ENCODE results near the gene KCNK1. TPM values are rescaled to one million over a fixed set of nuclear protein-coding genes. Genes with fewer than 3 reads are reported as not detected.

The KCNK1 gene
- polyA plus RNA-seq, 1 of the 3 experiments (the other 2 are of a cell fraction) = 10.6 TPM

DNA sequence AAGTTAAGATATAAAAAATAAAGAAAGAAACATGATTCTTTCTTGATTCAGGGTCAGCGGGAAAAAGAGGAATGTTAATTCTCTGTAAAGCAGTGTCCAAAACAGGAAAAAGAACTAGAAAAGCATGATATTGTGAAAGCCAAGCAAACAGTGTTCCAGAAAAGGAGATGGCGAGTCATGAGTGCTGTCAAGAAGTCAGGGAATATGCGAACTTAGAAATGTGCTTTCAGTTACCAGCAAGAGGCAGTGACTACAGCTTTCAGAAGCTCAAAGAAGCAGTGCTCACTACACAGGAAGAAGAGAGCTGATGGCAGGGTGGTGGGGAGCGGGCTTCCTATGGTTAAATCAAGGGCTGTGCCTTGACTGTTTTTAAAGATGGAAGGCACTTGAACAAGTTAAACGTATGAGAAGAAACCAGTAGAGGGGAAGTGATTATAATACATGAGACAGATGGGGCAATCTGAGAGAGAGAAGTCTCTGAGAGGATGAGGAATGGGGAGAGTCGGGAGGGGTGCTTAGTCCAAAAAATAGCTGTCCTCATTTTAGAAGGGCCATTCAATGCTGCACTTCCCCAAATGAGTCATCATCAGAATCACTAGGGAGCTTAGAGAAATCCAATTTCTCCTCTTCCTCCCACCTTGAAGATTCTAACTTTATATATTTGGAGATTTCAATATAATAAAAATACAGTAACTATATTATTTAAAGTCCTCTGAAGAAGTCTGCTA lies 90.4 kb downstream of the KCNK1 start:
- no peaks in the 10 kb centered on the region for H4K20me1 ChIP-seq (ENCODE audit: insufficient read depth)
- H3F3A ChIP-seq (replicated peaks; ENCODE audit: insufficient read depth) = peaks cover 29% of the 10 kb centered on the region
- no peak overlapping the region for H3K9ac ChIP-seq
- POLR2A ChIA-PET = no interaction called here
- TF ChIP-seq, protein P1, sequence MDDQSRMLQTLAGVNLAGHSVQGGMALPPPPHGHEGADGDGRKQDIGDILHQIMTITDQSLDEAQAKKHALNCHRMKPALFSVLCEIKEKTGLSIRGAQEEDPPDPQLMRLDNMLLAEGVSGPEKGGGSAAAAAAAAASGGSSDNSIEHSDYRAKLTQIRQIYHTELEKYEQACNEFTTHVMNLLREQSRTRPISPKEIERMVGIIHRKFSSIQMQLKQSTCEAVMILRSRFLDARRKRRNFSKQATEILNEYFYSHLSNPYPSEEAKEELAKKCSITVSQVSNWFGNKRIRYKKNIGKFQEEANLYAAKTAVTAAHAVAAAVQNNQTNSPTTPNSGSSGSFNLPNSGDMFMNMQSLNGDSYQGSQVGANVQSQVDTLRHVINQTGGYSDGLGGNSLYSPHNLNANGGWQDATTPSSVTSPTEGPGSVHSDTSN (IDR thresholded peaks at IDR 0.05) = 0 out of 2 replicates have a peak, but pooled peaks have one; percentile 24
- TF ChIP-seq GATA2 (CRISPR knock-in tag; IDR thresholded peaks at IDR 0.05) = no peak
- peak; percentile 44; the same call in 1 of the 2 replicates for TF ChIP-seq FOSL2 (IDR thresholded peaks at IDR 0.05; ENCODE audit: borderline replicate concordance, low read depth)
- TF ChIP-seq RCOR1 (IDR thresholded peaks at IDR 0.05; ENCODE audit: low read length) = no peak
- no peak for TF ChIP-seq EZH2phosphoT487 (IDR thresholded peaks at IDR 0.05; ENCODE audit: borderline replicate concordance, low read depth)
- TF ChIP-seq JUND (IDR thresholded peaks at IDR 0.05) = 0 out of 2 replicates have a peak, but pooled peaks have one; percentile 27
- CTCF ChIA-PET = interaction anchor here (0.7 to 1.6 kb wide), 3 partner anchors 71 to 263 kb away, joined by 3 to 6 read pairs (median 3); no protein-coding TSS in a partner anchor
- no peak overlapping the region for H3K4me3 ChIP-seq (ENCODE audit: low read depth in 2 of 2, low read length in 1 of 2)
- H3K9me3 ChIP-seq = no peaks in the 10 kb centered on the region
- H3K36me3 ChIP-seq (replicated peaks in 1 of 2; ENCODE audit: control insufficient read depth in 1 of 2, insufficient read depth in 2 of 2, low read length in 1 of 2) = no peaks in the 10 kb centered on the region
- DNase-seq = no peak
- H3K9me2 ChIP-seq = no peaks in the 10 kb centered on the region
- no peaks in the 10 kb centered on the region for H3K27me3 ChIP-seq (ENCODE audit: insufficient read depth)
- H3K79me2 ChIP-seq (ENCODE audit: insufficient read depth) = no peaks in the 10 kb centered on the region
- 65% methylated on average over 6 of the region's 6 CpGs for WGBS (ENCODE audit: low lambda C conversion rate)
- no peak overlapping the region for H2AFZ ChIP-seq (ENCODE audit: low read depth)
- peak overlapping the region in 1 of 2 experiments; percentile 79; a peak in 1 of 4 replicates for H3K27ac ChIP-seq (ENCODE audit: low read depth in 2 of 2, low read length in 1 of 2)
- H3K4me1 ChIP-seq (ENCODE audit: control insufficient read depth in 1 of 2, insufficient read depth in 2 of 2, low read depth in 1 of 2, low read length in 1 of 2) = peaks cover 21 to 36% of the 10 kb centered on the region in 2 experiments; a peak in 3 of 4 replicates
- peak overlapping the region; percentile 24; the same call in 1 of the 2 replicates for H3K4me2 ChIP-seq

DNA sequence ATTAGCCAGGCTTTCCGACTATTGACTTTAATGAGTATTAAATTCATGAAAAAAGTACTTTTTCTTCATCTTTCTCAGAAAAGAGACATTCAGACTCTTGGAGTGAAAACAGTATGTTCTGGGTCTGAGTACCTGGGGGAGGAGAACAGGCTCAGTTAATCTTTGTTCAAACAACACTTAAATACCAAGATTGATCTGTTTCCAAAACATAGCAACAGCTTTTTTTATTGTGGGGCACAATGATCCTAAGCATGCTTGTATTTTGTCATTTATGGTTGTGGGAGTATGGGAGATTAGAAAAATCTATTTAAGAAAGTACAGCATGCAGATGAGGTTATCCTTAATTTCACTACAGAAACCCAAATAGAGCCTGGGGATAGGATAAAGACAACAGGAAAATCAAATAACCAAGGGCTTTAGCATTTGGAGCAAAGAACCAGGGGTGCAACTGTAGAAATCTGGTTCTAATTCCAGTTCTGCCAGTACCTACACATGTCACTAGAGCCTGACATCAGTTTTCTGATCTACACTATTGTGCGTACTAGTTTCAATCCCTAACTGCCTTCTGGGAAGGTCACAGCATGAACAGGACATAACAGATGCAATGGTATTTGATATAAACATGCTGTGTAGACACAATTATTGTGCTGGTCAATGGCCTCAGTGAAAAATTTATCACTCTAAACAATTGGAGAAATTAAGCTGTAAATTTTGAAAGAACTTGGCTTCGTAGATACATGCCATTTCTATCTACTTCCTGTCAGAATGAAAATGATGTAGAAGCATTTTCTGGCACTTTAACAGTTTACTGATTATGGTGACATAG lies 91.2 kb downstream of the KCNK1 start:
- peak; percentile 39 for DNase-seq
- Histone ChIP-seq H4K20me1 (ENCODE audit: insufficient read depth) (no peaks in the 10 kb centered on the region), H3K27me3 (ENCODE audit: insufficient read depth) (no peaks in the 10 kb centered on the region), H3K36me3 (replicated peaks in 1 of 2; ENCODE audit: control insufficient read depth in 1 of 2, insufficient read depth in 2 of 2, low read length in 1 of 2) (no peaks in the 10 kb centered on the region), H3K4me3 (ENCODE audit: low read depth in 2 of 2, low read length in 1 of 2) (no peak overlapping the region), H3K79me2 (ENCODE audit: insufficient read depth) (no peaks in the 10 kb centered on the region), H3K9ac (no peak overlapping the region), H3F3A (replicated peaks; ENCODE audit: insufficient read depth) (peaks cover 29% of the 10 kb centered on the region), H3K4me2 (no peak overlapping the region), H3K4me1 (ENCODE audit: control insufficient read depth in 1 of 2, insufficient read depth in 2 of 2, low read depth in 1 of 2, low read length in 1 of 2) (peaks cover 21 to 36% of the 10 kb centered on the region in 2 experiments; a peak in 3 of 4 replicates), H2AFZ (ENCODE audit: low read depth) (no peak overlapping the region), H3K9me3 (no peaks in the 10 kb centered on the region), H3K9me2 (no peaks in the 10 kb centered on the region), H3K27ac (ENCODE audit: low read depth in 2 of 2, low read length in 1 of 2) (peak overlapping the region in 1 of 2 experiments; percentile 79; a peak in 2 of 4 replicates)
- ChIA-PET CTCF (interaction anchor here (0.7 to 1.6 kb wide), 5 partner anchors 10 to 264 kb away, joined by 3 to 6 read pairs (median 3); no protein-coding TSS in a partner anchor), POLR2A (no interaction called here)
- 89% methylated on average over 3 of the region's 3 CpGs for WGBS (ENCODE audit: low lambda C conversion rate)
- TF ChIP-seq NRF1 (IDR thresholded peaks at IDR 0.05; ENCODE audit: low read depth, low read length) (no peak), POLR2AphosphoS5 (IDR thresholded peaks at IDR 0.05; ENCODE audit: low read depth, low read length) (no peak), GATA2 (CRISPR knock-in tag; IDR thresholded peaks at IDR 0.05) (peak; percentile 41; the same call in 1 of the 2 replicates), GABPA (IDR thresholded peaks at IDR 0.05; ENCODE audit: low read depth) (no peak), MXI1 (IDR thresholded peaks at IDR 0.05; ENCODE audit: low read depth, low read length) (0 out of 2 replicates have a peak, but pooled peaks have one; percentile 69), TEAD4 (IDR thresholded peaks at IDR 0.05; ENCODE audit: borderline replicate concordance, insufficient read depth) (no peak), EZH2phosphoT487 (IDR thresholded peaks at IDR 0.05; ENCODE audit: borderline replicate concordance, low read depth) (no peak), RXRA (IDR thresholded peaks at IDR 0.05; ENCODE audit: borderline replicate concordance, low read depth) (no peak), TCF12 (IDR thresholded peaks at IDR 0.05) (no peak), FOSL2 (IDR thresholded peaks at IDR 0.05; ENCODE audit: borderline replicate concordance, low read depth) (no peak), YY1 (IDR thresholded peaks at IDR 0.05; ENCODE audit: low read depth) (no peak), RAD21 (IDR thresholded peaks at IDR 0.05; ENCODE audit: low read length) (no peak), RCOR1 (IDR thresholded peaks at IDR 0.05; ENCODE audit: low read length) (peak; percentile 53; the same call in 1 of the 2 replicates), JUND (IDR thresholded peaks at IDR 0.05) (no peak)
- TF ChIP-seq, protein P2, sequence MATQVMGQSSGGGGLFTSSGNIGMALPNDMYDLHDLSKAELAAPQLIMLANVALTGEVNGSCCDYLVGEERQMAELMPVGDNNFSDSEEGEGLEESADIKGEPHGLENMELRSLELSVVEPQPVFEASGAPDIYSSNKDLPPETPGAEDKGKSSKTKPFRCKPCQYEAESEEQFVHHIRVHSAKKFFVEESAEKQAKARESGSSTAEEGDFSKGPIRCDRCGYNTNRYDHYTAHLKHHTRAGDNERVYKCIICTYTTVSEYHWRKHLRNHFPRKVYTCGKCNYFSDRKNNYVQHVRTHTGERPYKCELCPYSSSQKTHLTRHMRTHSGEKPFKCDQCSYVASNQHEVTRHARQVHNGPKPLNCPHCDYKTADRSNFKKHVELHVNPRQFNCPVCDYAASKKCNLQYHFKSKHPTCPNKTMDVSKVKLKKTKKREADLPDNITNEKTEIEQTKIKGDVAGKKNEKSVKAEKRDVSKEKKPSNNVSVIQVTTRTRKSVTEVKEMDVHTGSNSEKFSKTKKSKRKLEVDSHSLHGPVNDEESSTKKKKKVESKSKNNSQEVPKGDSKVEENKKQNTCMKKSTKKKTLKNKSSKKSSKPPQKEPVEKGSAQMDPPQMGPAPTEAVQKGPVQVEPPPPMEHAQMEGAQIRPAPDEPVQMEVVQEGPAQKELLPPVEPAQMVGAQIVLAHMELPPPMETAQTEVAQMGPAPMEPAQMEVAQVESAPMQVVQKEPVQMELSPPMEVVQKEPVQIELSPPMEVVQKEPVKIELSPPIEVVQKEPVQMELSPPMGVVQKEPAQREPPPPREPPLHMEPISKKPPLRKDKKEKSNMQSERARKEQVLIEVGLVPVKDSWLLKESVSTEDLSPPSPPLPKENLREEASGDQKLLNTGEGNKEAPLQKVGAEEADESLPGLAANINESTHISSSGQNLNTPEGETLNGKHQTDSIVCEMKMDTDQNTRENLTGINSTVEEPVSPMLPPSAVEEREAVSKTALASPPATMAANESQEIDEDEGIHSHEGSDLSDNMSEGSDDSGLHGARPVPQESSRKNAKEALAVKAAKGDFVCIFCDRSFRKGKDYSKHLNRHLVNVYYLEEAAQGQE (IDR thresholded peaks at IDR 0.05; ENCODE audit: low read depth, low read length) = no peak
- TF ChIP-seq, protein P3, sequence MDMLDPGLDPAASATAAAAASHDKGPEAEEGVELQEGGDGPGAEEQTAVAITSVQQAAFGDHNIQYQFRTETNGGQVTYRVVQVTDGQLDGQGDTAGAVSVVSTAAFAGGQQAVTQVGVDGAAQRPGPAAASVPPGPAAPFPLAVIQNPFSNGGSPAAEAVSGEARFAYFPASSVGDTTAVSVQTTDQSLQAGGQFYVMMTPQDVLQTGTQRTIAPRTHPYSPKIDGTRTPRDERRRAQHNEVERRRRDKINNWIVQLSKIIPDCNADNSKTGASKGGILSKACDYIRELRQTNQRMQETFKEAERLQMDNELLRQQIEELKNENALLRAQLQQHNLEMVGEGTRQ (IDR thresholded peaks at IDR 0.05; ENCODE audit: borderline replicate concordance, low read depth, low read length) = no peak
- TF ChIP-seq, protein P4, sequence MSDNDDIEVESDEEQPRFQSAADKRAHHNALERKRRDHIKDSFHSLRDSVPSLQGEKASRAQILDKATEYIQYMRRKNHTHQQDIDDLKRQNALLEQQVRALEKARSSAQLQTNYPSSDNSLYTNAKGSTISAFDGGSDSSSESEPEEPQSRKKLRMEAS (IDR thresholded peaks at IDR 0.05; ENCODE audit: low read depth) = no peak
